ENCODE data around the gene ELP5.

- TF ChIP-seq CTCF (IDR thresholded peaks at IDR 0.05) = no peak
- TF ChIP-seq POLR2A (IDR thresholded peaks at IDR 0.05) = no peak
Measured at GRCh38 chr17:7279448-7279847, 27.4 kb downstream of the ELP5 start.

All from esophagus squamous epithelium (tissue), 4 donors.